A549 treated with AZD9567 at 1 μM for 4 hours (cell line): Measurements from ENCODE around the gene KCNQ5. TPM values are rescaled to one million over a fixed set of nuclear protein-coding genes. Genes with fewer than 3 reads are reported as not detected.

Experiments used
- total RNA-seq: library from RNA; stranded (reverse); fragments of 200-300 nt; extraction: Qiagen RNA extraction; gene quantifications from 5 replicates; pipeline ENCODE4 v1.2.3, GENCODE V29; 2022; ENCODE audit not compliant: insufficient read depth

The KCNQ5 gene
- total RNA-seq: 1.5 to 1.8 TPM (median 1.7 TPM) in 5 replicates

DNA sequence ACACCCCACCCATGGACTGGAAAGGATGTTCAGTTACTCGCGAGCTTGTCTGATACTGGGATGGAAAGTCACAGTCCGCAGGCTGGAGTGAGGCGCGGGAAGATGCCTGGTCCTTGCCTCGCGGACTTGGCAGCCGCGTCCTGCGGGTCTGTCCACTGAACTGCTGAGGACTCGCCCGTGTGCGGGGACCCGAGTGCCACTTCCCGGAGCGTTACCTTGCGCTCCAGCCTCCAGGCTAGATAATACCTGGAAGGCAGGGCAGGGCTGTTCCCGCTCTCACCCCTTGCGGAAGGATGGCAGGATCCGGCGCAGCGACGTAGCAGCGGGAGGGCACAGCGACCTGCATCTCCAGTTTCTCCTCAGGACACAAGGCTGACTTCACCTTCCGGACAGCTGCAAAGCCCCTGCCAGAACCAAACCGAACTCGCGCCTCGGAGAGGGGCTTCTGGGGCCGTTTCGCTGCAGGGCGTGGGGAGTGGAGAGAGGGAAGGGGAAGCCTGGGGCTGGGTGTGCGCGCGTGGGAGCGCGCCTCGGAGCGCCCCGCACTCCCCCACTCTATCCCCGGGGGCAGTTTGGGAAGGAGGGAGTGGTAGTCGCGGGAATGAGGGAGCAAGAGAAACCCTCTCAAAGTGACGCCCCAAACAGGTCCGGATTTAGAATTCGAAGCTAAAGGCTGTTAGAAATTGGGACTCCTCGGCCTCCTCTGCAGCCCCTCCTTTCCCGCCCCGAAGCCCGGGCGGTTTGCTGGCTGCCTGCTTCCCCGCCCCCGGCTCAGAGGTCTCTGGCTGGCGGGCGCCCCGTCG, at the start of gene KCNQ5:
TSS of gene KCNQ5 (plus strand) at position 774 of the 803 bp plus-strand sequence.

DNA sequence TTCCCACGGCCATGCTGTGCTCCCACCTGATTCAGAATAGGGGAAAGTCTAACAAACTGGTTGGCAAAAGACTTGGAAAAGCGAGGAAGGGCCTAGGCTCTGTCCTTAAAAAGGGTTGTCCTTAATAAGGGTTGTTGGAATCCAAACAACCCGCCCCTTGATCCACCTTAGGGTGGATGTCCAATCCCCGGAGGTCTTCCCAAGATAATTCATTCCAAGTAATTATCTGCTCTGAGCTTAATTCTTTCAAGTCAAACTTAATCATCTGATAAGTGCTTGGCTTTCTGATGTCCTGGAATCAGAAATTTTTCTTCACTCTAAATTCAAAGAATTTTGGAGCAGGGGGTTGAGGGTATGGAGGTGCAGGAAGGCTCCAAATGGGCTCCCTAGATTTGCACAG, 603.5 kb downstream of the KCNQ5 start, which contains the start of gene KHDC1L:
TSS of gene KHDC1L (minus strand) at position 101 of the 400 bp plus-strand sequence. CDS start at position 13, 88 bp downstream.

